H9 (cell line): ENCODE data around the gene DNAJC15. TPM values are rescaled to one million over a fixed set of nuclear protein-coding genes. Genes with fewer than 3 reads are reported as not detected.

Experiments
- DNase-seq: peaks from one replicate; pipeline ENCODE4 v3.0.0-alpha.2; 2017
- H2AFZ ChIP-seq: one replicate; pipeline ENCODE4 v1.6.1; 2013; ENCODE audit warnings: mild to moderate bottlenecking, low read length, control low read depth, moderate library complexity
- H2AK5ac ChIP-seq: 2 replicates; pipeline ENCODE4 v1.6.1; 2013; ENCODE audit warnings: low read length, control low read depth, mixed read lengths; ENCODE audit not compliant: insufficient read length
- H2BK120ac ChIP-seq: one replicate; pipeline ENCODE4 v1.6.1; 2013; ENCODE audit warnings: low read depth, mild to moderate bottlenecking, low read length, control low read depth, inconsistent platforms; ENCODE audit not compliant: poor library complexity, severe bottlenecking
- H2BK12ac ChIP-seq: 2 replicates; pipeline ENCODE4 v1.6.1; 2013; ENCODE audit warnings: low read length, control low read depth, mixed read lengths, low read depth; ENCODE audit not compliant: insufficient read length
- H2BK15ac ChIP-seq: 2 replicates; pipeline ENCODE4 v1.6.1; 2013; ENCODE audit warnings: low read depth, low read length, control low read depth
- H2BK20ac ChIP-seq: one replicate; pipeline ENCODE4 v1.6.1; 2013; ENCODE audit warnings: low read depth, mild to moderate bottlenecking, low read length, control low read depth, inconsistent platforms; ENCODE audit not compliant: poor library complexity, severe bottlenecking
- H2BK5ac ChIP-seq: 2 replicates; pipeline ENCODE4 v1.6.1; 2013; ENCODE audit warnings: low read length, control low read depth, mixed read lengths; ENCODE audit not compliant: insufficient read length
- H3K14ac ChIP-seq: 2 replicates; pipeline ENCODE4 v1.6.1; 2013; ENCODE audit warnings: low read length, control low read depth; ENCODE audit not compliant: insufficient read depth
- H3K18ac ChIP-seq: 2 replicates; pipeline ENCODE4 v1.6.1; 2013; ENCODE audit warnings: low read depth, mild to moderate bottlenecking, mixed read lengths, low read length, control low read depth; ENCODE audit not compliant: insufficient read length
- H3K23ac ChIP-seq: 2 replicates; pipeline ENCODE4 v1.6.1; 2013; ENCODE audit warnings: low read length, control low read depth, mixed read lengths, low read depth; ENCODE audit not compliant: insufficient read length
- H3K23me2 ChIP-seq: 2 replicates; pipeline ENCODE4 v1.6.1; 2013; ENCODE audit warnings: low read depth, mild to moderate bottlenecking, mixed read lengths, low read length, control low read depth; ENCODE audit not compliant: insufficient read length, poor library complexity, severe bottlenecking
- H3K27ac ChIP-seq: 2 replicates; pipeline ENCODE4 v1.5.1; 2013; ENCODE audit warnings: low read length, control low read depth, mixed read lengths, low read depth; ENCODE audit not compliant: insufficient read length
- H3K27me3 ChIP-seq: 2 replicates; pipeline ENCODE4 v1.6.1; 2013; ENCODE audit warnings: low read length, control low read depth, inconsistent platforms; ENCODE audit not compliant: insufficient read depth
- H3K4ac ChIP-seq: 2 replicates; pipeline ENCODE4 v1.6.1; 2013; ENCODE audit warnings: low read depth, mild to moderate bottlenecking, control low read depth, inconsistent platforms, low read length, moderate library complexity
- H3K4me1 ChIP-seq: 2 replicates; pipeline ENCODE4 v1.6.1; 2013; ENCODE audit warnings: low read length, control low read depth, inconsistent platforms; ENCODE audit not compliant: insufficient read depth
- H3K4me2 ChIP-seq: 2 replicates; pipeline ENCODE4 v1.6.1; 2013; ENCODE audit warnings: low read length, control low read depth, mixed read lengths; ENCODE audit not compliant: insufficient read length, insufficient read depth
- H3K56ac ChIP-seq: 2 replicates; pipeline ENCODE4 v1.6.1; 2013; ENCODE audit warnings: low read depth, mild to moderate bottlenecking, mixed read lengths, low read length, control low read depth; ENCODE audit not compliant: insufficient read length
- H3K79me1 ChIP-seq: 2 replicates; pipeline ENCODE4 v1.6.1; 2013; ENCODE audit warnings: low read depth, mild to moderate bottlenecking, moderate library complexity, low read length, control low read depth, inconsistent platforms; ENCODE audit not compliant: insufficient read depth, poor library complexity, severe bottlenecking
- H3K79me2 ChIP-seq: 2 replicates; pipeline ENCODE4 v1.6.1; 2013; ENCODE audit warnings: low read length, control low read depth, inconsistent platforms; ENCODE audit not compliant: insufficient read depth
- H3K9ac ChIP-seq: 2 replicates; pipeline ENCODE4 v1.6.1; 2013; ENCODE audit warnings: low read length, control low read depth, mixed read lengths; ENCODE audit not compliant: insufficient read length; ENCODE audit errors: extremely low read depth
- H3K9me3 ChIP-seq: one replicate; pipeline ENCODE4 v1.6.1; 2013; ENCODE audit warnings: low read depth, low read length, inconsistent platforms; ENCODE audit not compliant: control insufficient read depth
- H3T11ph ChIP-seq: one replicate; pipeline ENCODE4 v1.6.1; 2013; ENCODE audit warnings: mild to moderate bottlenecking, low read length, control low read depth, inconsistent platforms
- H4K20me1 ChIP-seq: one replicate; pipeline ENCODE4 v1.6.1; 2013; ENCODE audit not compliant: control insufficient read depth, insufficient read length, insufficient read depth
- H4K5ac ChIP-seq: 2 replicates; pipeline ENCODE4 v1.6.1; 2013; ENCODE audit warnings: low read depth, mild to moderate bottlenecking, mixed read lengths, low read length, control low read depth; ENCODE audit not compliant: insufficient read length
- H4K8ac ChIP-seq: replicated peaks from 2 replicates; pipeline ENCODE4 v1.6.1; 2013; ENCODE audit warnings: low read length, control low read depth, mixed read lengths, low read depth; ENCODE audit not compliant: insufficient read length
- H4K91ac ChIP-seq: 2 replicates; pipeline ENCODE4 v1.6.1; 2013; ENCODE audit warnings: low read depth, mild to moderate bottlenecking, moderate library complexity, mixed read lengths, low read length, control low read depth; ENCODE audit not compliant: insufficient read length
- H3K27ac Mint-ChIP-seq, 3 experiments: 2 replicates in 2 of 3; 3 replicates in 1 of 3; pipeline ENCODE4 v1.8.0; 2020 to 2021; ENCODE audit warnings: mixed read lengths in 3 of 3, mild to moderate bottlenecking in 1 of 3, moderate library complexity in 1 of 3
- H3K27me3 Mint-ChIP-seq: 2 replicates; pipeline ENCODE4 v1.8.0; 2021; ENCODE audit warnings: low read depth, mild to moderate bottlenecking, moderate library complexity, mixed read lengths
- H3K36me3 Mint-ChIP-seq, 3 experiments: 2 replicates in 2 of 3; 3 replicates in 1 of 3; pipeline ENCODE4 v1.8.0; 2020 to 2021; ENCODE audit warnings: low read depth in 3 of 3, mixed read lengths in 3 of 3; ENCODE audit not compliant: insufficient read depth in 1 of 3
- H3K4me1 Mint-ChIP-seq, 2 experiments: 2 replicates each; pipeline ENCODE4 v1.8.0; 2020; ENCODE audit warnings: mixed read lengths in 2 of 2
- H3K4me3 Mint-ChIP-seq, 2 experiments: 2 replicates in 1 of 2; 3 replicates in 1 of 2; pipeline ENCODE4 v1.8.0; 2020 to 2021; ENCODE audit warnings: mild to moderate bottlenecking in 2 of 2, mixed read lengths in 2 of 2, moderate library complexity in 1 of 2
- H3K9me3 Mint-ChIP-seq, 2 experiments: 2 replicates in 1 of 2; 3 replicates in 1 of 2; pipeline ENCODE4 v1.8.0; 2020; ENCODE audit warnings: mild to moderate bottlenecking in 2 of 2, mixed read lengths in 2 of 2, moderate library complexity in 1 of 2
- CTCF ChIP-seq: fragments of 200-600 bp; sonication (generic); conservative IDR thresholded peaks from 3 replicates; pipeline ENCODE4 v1.8.0; 2021; ENCODE audit warnings: antibody characterized with exemption, mild to moderate bottlenecking
- WGBS: extraction: QIAGEN DNeasy Blood & Tissue Kit; methylation state at CpG from one replicate; pipeline ENCODE4 v1.1.7; 2013; ENCODE audit warnings: missing lambda C conversion rate, low lambda C conversion rate, mixed read lengths; ENCODE audit not compliant: insufficient read length; ENCODE audit errors: extremely low coverage; 5-methylcytosine and 5-hydroxymethylcytosine counted together
- total RNA-seq: library from RNA; stranded (reverse); gene quantifications from 2 replicates; pipeline ENCODE4 v1.2.1, GENCODE V29; 2021

The DNAJC15 gene
- total RNA-seq, 1 experiment from 2014 or later = 13.4 TPM

- Histone ChIP-seq H4K91ac (no peak overlapping the region), H3K27ac (no peak overlapping the region)
- no CpG with 5 or more reads among the region's 1 CpG for WGBS
Observed at GRCh38 chr13:42981853-42982252, 41.5 kb upstream of the DNAJC15 start.

More at GRCh38 chr13:42981853-42982252, 41.5 kb upstream of the DNAJC15 start:
- Mint-ChIP-seq H3K36me3 (0 out of 7 replicates have a peak, but pooled peaks cover 0 to 2% (median 0%) of the 10 kb centered on the region in 3 experiments), H3K27me3 (no peaks in the 10 kb centered on the region), H3K4me1 (peaks cover 34 to 41% of the 10 kb centered on the region in 2 experiments), H3K27ac (no peak overlapping the region), H3K9me3 (no peaks in the 10 kb centered on the region; a peak in 2 of 5 replicates), H3K4me3 (no peak overlapping the region)
- Histone ChIP-seq H3K4me1 (peaks cover 3% of the 10 kb centered on the region; the same call in 1 of the 2 replicates), H3K79me1 (no peaks in the 10 kb centered on the region), H3T11ph (no peak overlapping the region), H4K8ac (no peak overlapping the region), H4K5ac (no peak overlapping the region), H3K9ac (no peak overlapping the region), H2AFZ (no peak overlapping the region), H3K27me3 (no peaks in the 10 kb centered on the region), H2BK120ac (no peak overlapping the region), H3K23ac (no peak overlapping the region), H3K4me2 (no peak overlapping the region), H2BK15ac (no peak overlapping the region), H3K18ac (no peak overlapping the region), H3K14ac (no peak overlapping the region), H3K79me2 (no peaks in the 10 kb centered on the region), H2BK20ac (no peak overlapping the region), H3K56ac (no peak overlapping the region), H3K9me3 (no peaks in the 10 kb centered on the region), H4K20me1 (no peaks in the 10 kb centered on the region), H3K23me2 (no peaks in the 10 kb centered on the region), H2AK5ac (no peak overlapping the region), H3K4ac (no peak overlapping the region), H2BK5ac (no peak overlapping the region), H2BK12ac (no peak overlapping the region)
- DNase-seq = no peak
- no peak for TF ChIP-seq CTCF
